ENCODE data around the gene BHMT2. TPM values are rescaled to one million over a fixed set of nuclear protein-coding genes. Genes with fewer than 3 reads are reported as not detected.

Gene BHMT2
- total RNA-seq, 1 experiment from 2014 or later: not detected

GRCh38 chr5:79124607-79125006 lies 55.0 kb downstream of the BHMT2 start:
- no CpG with 5 or more reads among the region's 1 CpG for WGBS (ENCODE audit: extremely low coverage, insufficient read length, low lambda C conversion rate)
- H2BK20ac ChIP-seq (ENCODE audit: low read depth, low read length, poor library complexity, severe bottlenecking): no peak overlapping the region
- H3K9me3 ChIP-seq (ENCODE audit: control insufficient read depth, low read depth, low read length): no peaks in the 10 kb centered on the region
- H4K20me1 ChIP-seq (ENCODE audit: control insufficient read depth, insufficient read depth, insufficient read length): no peaks in the 10 kb centered on the region
- Mint-ChIP-seq H3K9me3 (no peaks in the 10 kb centered on the region; a peak in 1 of 5 replicates), H3K36me3 (ENCODE audit: insufficient read depth in 1 of 3, low read depth in 3 of 3) (no peaks in the 10 kb centered on the region), H3K4me3 (no peak overlapping the region), H3K4me1 (no peaks in the 10 kb centered on the region), H3K27ac (no peak overlapping the region), H3K27me3 (ENCODE audit: low read depth) (no peaks in the 10 kb centered on the region; the same call in 1 of the 2 replicates)
- no peak overlapping the region for H4K8ac ChIP-seq (replicated peaks; ENCODE audit: insufficient read length, low read depth, low read length)
- H3K4me2 ChIP-seq (ENCODE audit: insufficient read depth, insufficient read length, low read length): no peak overlapping the region
- no peaks in the 10 kb centered on the region for H3K23me2 ChIP-seq (ENCODE audit: insufficient read length, low read depth, low read length, poor library complexity, severe bottlenecking)
- no peak overlapping the region for H2BK15ac ChIP-seq (ENCODE audit: low read depth, low read length)
- no peaks in the 10 kb centered on the region for H3K79me1 ChIP-seq (ENCODE audit: insufficient read depth, low read depth, low read length, poor library complexity, severe bottlenecking)
- H3K56ac ChIP-seq (ENCODE audit: insufficient read length, low read depth, low read length): no peak overlapping the region
- no peak overlapping the region for H2BK5ac ChIP-seq (ENCODE audit: insufficient read length, low read length)
- DNase-seq: no peak
- no peak overlapping the region for H2BK120ac ChIP-seq (ENCODE audit: low read depth, low read length, poor library complexity, severe bottlenecking)
- no peak overlapping the region for H3K27ac ChIP-seq (ENCODE audit: insufficient read length, low read depth, low read length)
- H2BK12ac ChIP-seq (ENCODE audit: insufficient read length, low read depth, low read length): no peak overlapping the region
- H3K4ac ChIP-seq (ENCODE audit: low read depth, low read length): no peak overlapping the region
- no peak for TF ChIP-seq CTCF (conservative IDR thresholded peaks at IDR 0.05)
- no peaks in the 10 kb centered on the region for H3K27me3 ChIP-seq (ENCODE audit: insufficient read depth, low read length)
- no peak overlapping the region for H3K23ac ChIP-seq (ENCODE audit: insufficient read length, low read depth, low read length)
- no peak overlapping the region for H4K91ac ChIP-seq (ENCODE audit: insufficient read length, low read depth, low read length)
- H3K18ac ChIP-seq (ENCODE audit: insufficient read length, low read depth, low read length): no peak overlapping the region
- no peaks in the 10 kb centered on the region for H3K79me2 ChIP-seq (ENCODE audit: insufficient read depth, low read length)
- H3K9ac ChIP-seq (ENCODE audit: extremely low read depth, insufficient read length, low read length): no peak overlapping the region
- no peak overlapping the region for H2AK5ac ChIP-seq (ENCODE audit: insufficient read length, low read length)
- H4K5ac ChIP-seq (ENCODE audit: insufficient read length, low read depth, low read length): no peak overlapping the region
- no peak overlapping the region for H3K14ac ChIP-seq (ENCODE audit: insufficient read depth, low read length)
- no peaks in the 10 kb centered on the region for H3K4me1 ChIP-seq (ENCODE audit: insufficient read depth, low read length)
- no peak overlapping the region for H3T11ph ChIP-seq (ENCODE audit: low read length)
- H2AFZ ChIP-seq (ENCODE audit: low read length): no peak overlapping the region

All from H9 (cell line).